NCI-H1048 (cell line): Measurements from ENCODE around the gene HOXD10.

ENCODE experiments used
- DNase-seq: peaks from one replicate; lab custom pipeline; 2025; lab: John Stamatoyannopoulos, UW

Gene HOXD10

DNA sequence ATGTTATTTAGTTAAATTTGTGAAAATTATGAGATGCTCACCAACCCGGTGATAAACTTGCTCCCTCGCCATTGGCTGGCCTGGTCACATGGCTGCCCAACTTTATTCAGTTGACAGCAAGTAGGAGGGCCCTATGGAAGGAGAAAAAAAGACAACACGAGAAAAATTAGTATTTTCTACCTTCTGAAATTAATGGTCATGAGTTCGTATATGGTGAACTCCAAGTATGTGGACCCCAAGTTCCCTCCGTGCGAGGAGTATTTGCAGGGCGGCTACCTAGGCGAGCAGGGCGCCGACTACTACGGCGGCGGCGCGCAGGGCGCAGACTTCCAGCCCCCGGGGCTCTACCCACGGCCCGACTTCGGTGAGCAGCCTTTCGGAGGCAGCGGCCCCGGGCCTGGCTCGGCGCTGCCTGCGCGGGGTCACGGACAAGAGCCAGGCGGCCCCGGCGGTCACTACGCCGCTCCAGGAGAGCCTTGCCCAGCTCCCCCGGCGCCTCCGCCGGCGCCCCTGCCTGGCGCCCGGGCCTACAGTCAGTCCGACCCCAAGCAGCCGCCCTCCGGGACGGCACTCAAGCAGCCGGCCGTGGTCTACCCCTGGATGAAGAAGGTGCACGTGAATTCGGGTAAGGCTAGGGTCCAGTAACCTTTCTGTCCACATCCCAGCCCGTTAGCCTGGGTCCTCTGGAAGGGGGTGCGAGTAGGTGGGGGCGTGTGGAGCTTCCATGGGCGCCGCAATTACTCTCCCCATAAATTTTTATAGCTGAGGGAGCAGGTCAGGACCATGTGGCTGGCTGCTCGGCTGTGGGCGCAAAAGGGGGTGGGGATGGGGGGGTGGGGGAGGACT, 35.1 kb downstream of the HOXD10 start, which contains the start of gene HOXD4:
Gene HOXD4 (plus strand): TSS at position 109 of the 846 bp plus-strand sequence. CDS start 84 bp downstream, at position 193.
- DNase-seq = no peak

DNA sequence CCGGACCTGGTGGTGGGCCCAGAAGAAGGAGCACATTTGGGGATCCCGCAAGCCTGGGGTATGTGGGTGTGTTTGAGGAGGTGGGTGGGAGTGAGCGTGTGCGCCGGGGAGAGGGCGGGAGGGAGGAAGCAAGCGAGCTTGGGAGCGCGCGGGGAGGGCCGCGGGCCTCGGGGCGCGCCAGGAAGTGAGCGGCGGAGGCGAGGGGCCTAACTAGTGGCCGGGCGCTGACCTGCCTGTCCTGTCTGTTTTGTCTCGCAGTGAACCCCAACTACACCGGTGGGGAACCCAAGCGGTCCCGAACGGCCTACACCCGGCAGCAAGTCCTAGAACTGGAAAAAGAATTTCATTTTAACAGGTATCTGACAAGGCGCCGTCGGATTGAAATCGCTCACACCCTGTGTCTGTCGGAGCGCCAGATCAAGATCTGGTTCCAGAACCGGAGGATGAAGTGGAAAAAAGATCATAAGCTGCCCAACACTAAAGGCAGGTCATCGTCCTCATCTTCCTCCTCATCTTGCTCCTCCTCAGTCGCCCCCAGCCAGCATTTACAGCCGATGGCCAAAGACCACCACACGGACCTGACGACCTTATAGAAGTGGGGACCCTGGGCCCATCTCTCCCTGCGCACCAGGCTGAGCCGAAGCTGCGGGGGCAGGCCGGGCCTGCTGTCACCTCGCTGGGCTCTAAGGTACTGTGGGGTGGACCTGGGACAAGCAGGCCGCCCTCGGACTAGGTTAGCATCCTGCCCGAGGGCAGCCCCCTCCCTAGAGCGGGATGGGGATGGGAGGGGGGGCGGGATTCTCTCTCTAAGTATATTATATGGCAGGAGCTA, 36.0 kb downstream of the HOXD10 start:
- no peak for DNase-seq

DNA sequence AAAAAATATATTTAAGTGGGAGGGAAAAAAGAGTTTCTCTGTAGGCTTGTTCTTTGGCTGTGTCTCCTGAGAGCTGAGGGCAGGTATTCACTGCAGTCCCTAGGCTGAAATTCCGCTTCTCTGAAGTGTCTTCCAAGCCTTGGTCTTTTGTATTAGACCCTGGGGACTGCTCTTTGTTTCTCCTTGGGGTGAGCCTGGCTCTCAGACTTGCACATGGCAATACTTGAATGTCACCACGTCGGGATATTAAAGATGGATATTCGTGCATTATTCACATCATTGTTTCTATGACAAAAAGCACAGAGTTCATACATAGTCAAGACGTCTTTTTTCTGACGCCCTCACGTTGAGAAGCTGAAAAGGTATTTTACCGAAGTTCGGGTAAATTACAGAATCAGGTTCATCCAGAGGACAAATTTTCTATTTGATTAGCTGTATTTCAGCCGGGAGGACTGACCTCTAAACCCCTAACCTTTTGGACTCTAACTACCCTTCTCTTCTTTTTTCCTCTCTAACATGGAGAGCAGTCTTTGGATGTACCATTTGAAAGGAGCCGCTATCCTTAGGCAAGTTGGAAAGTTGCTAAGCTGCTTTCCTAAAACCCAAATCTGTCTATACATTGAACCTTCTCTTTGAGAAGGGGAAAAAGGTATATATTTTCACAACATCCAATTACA, 38.1 kb downstream of the HOXD10 start:
- no peak for DNase-seq

DNA sequence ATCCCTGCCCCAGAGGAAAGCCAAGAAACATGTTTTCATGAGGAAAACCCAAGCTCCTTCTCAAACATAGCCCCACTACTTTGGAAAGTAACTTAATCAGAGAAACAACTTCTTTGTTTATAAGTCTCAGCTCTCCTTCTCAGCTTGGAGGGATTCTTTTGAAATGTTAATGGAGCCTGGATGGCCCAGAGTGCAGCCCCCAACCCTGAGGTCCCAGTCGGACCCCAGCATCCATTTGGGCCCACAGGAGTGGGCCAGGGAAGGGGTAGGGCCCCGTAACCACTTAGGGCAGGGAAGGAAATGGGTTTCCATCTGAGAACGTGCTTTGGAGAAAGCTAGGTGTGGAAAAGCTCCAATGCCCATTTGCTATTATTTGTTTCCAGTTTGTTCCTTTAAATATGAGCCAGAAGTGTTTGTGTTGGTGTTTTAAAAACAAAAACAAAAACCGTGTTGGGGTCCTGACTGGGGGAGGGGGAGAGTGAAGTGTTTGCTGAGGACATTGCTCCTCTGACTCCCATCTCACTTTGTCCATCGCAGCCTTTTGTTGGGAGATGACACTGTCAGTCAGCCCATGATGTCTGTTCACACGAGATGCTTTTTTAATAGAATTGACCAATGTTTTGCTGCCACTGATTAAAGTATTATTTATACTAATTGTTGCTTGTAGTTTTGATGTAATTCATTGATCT, 38.9 kb downstream of the HOXD10 start:
- DNase-seq = no peak

GRCh38 chr2:176156301-176156806, 39.8 kb downstream of the HOXD10 start:
- no peak for DNase-seq

DNA sequence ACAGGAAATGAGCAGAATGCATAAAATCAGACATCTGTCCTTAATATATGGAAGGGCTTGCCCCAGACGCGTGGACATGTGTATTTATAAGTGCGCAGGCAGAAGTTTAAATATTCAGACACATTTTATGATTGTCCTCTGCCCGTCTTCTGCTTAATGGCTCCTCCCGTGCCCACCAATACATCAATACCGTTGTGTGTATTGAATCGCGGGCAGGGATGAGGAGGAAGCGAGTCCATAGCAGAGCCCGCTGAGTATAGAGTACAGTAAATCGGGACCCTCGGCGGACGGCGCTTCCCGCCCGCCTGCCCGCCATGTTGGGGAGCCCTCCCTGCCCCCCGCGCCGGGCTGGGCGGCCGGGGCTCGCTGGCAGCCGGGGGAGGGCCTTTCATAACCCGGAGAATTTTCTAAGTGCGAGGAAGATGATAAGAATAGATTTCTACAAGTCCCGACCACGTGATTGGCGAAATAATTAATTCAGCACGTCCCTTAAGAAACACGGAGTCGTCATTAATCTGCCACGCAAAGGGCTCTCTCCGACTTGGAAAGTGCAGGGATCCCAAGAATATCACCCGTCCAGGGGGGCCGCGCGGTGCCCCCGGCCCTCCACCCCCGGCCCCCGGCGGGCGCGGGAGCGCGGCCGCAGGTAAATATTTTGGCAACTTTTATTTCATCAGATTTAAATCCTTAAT, 40.4 kb downstream of the HOXD10 start, which contains the start of gene HOXD3:
Gene HOXD3 (plus strand): TSS at position 501 of the 692 bp plus-strand sequence. CDS start 11,808 bp downstream, outside the sequence.
- DNase-seq = no peak

- peak; percentile 36 for DNase-seq
Observed at GRCh38 chr2:176157499-176158185, 41.1 kb downstream of the HOXD10 start.

GRCh38 chr2:176158186-176158591, 41.6 kb downstream of the HOXD10 start:
- no peak for DNase-seq

DNA sequence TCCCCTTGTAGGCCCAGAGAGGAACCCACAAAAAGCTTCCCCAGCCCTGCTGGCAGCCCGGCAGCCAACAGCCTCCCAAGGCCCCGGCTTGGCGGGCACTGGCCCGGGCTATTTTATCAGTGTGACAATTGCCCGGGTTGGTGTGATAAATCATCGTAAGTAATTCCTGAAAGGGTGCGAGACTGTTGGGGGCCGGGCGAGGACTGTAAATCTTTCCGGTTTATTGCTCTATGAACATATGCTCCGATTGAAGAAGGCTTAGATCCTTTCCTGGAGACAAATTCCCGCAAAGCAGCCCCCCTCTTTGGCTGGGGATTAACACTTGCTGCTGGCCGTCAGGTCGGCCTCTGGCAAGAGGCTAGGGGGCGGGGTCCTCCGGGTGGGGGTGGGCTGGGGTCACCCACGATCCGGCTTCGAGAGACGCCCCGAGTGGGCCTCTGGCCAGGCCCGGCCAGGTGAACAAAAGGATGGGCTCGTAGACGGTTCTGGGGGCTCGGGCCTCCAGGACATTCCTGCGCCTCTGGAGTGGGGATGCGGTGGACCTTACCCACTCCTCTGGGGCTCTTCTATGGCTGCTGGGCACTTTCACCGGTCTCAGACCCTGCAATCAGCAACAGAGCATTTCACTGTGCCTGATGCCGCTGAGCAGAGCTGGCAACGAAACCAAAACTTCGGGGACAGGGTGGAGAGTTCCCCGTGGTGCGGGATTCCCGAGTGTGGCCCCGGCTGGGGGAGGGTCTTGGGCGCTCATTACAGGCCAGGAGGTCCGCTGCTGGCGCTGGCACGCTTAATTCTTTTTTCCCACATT, 42.5 kb downstream of the HOXD10 start:
- DNase-seq = no peak

DNA sequence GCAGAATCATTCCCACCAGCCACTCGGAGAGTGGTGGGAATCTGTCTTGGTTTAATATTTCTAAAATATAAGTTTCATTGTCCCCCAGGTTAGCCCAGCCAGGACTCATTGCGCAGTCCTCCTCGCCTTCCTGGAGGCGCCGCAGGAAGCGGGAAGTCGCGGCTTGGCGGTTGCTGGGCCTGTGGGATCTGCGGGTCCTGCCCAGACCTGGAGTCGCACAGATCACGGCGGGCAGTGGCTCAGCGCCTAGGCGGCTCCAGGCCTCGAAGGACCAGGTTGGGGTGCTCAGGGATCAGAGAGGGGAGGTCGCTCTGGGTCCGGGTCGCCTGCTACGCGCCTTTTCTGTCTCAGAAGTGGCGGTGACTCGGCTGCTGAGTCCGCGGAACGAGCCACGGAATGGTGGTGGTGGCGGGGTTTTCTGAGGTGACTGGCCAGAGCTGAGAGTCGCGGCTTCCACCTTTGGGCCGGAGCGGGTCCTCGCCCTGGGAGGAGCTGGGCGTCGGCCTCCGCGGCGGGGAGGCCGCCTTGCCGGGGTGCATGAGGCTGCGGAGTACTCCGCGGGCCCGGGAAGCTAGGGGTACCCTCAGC, 43.2 kb downstream of the HOXD10 start:
- DNase-seq = no peak

GRCh38 chr2:176160251-176160985, 43.8 kb downstream of the HOXD10 start:
- DNase-seq = no peak

DNA sequence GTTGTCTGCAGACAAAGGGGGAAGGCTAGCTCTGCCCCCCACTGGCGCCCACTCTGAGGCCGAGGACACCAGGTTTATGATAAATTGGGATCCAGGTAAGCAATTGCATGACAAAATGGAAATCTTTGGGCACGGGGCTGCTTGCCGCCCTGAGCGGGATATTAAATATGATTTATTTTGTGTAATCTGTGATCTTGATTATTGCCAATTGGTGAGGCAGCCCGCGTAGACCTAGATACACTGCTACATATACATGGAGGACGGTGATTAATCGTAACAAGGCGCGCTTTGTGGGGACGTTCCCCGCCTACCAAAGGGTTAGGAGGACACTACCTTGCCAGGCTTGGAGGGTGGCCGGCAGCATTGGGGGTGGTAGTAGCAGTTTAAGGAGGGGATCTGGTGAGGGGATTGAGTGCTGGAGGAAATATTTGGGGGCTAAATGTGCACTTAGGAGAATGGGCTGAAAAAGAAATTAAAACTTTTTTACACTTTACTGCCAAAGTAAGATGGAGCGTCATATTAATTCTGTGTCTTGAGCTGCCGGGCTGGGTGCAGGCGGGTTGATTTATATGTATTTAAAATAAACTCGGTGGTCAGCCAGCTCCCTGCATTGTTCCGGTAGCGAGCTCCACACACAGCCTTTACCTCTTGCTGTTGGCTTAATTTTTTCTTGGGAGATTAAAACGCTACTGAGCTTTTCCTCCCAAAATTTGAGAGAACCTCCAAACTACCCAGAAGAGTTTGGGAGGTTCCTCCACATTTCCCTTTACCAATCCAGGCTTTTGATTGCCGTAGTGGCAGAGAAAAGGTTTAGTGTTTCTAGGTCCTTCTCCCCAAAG, 44.6 kb downstream of the HOXD10 start:
- DNase-seq = no peak

DNA sequence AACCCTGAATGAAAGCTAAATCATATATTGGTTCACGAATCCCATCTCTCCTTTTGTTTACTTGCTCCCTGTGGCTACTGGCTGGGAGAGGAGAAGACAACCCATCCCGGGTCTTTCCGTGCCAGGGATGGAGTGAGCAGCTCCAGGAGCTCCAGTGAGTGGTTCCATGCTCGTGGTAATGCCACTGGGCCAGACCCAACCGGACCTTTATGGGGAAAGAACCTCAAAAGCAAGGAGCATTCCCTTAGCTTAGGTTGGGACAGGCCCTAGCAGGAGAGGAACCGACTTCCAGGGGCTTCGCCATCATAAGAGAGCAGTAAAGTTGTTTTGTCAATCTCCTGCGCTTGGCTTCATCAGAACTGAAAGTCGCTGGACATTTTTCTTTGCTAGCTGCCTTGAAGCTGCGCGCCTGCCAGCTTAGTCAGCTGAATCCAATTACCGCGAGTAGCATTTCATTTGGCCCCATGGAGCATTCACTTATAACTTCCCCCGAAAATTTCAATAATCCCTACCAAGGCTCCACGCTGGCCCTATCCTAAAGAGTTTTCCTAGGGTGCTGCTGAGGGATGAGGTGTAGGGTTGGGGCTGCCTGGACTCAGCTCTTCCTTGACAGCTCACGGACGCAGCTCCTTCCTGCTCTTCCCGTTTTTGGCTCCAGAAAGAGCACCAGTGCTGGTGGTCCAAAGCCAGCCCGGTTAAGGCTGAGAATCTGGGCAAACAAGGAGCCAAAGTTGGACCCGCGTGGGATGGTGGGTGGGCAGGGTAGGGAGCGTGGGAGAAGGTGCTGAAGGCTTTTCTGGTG, 45.4 kb downstream of the HOXD10 start:
- no peak for DNase-seq

DNA sequence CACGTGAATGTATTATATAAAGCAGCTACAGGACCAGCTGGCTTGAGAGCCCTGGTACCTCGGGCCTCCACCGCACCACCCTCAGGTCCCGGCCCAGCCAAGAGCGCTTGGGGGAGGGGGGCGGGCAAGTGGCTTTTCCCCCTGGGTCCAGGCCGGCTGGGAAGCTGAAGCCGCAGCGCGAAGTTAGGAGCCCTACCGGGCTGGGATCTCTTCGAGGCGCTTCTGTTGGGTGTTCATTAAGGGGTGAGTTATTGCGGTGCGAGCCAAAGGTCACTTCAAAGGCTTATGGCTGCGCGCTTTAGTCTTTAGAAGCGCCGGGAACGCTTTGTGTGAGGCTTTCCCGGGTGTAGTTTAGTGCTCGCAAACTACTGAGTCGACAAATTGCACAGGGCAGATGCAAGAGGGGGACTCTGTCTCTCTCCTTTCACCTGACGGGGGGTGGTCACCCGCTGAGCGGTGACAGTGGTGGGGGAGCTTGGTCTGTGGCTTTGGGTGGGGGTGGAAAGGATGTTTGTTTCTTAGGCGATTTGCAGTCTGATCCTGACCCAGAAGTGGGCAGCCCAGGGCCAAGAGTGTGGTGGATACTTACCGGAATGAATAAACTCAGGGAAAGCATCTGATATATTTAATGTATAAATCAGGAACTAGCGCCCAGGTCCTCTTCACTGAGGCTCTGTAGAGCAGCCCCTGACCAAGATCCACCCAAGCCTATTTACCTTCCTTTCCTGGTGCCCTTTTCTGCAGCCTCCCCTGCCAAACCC, 46.5 kb downstream of the HOXD10 start:
- no peak for DNase-seq

- DNase-seq = no peak
Observed at GRCh38 chr2:176163672-176164056, 47.1 kb downstream of the HOXD10 start.

- DNase-seq = no peak
Observed at GRCh38 chr2:176164201-176164600, 47.6 kb downstream of the HOXD10 start.
